Stimulated activated CD4-positive, alpha-beta T cell treated with anti-CD3 and anti-CD28 coated beads, Interleukin-1b, Interleukin-23, amount 100 ng/mL, for 1 hour (primary cell): ENCODE results near the gene PCDHGA2.
"Not testable (repeated sequence)": the region's sequence is repeated elsewhere in the genome, so short reads cannot be mapped to it uniquely, and the experiment has no call there.

Experiments
- DNase-seq, 2 donors: peaks; one replicate each; pipeline ENCODE4 v3.0.0-alpha.2; 2020; ENCODE audit warnings: low read depth in 2 of 2

The PCDHGA2 gene

GRCh38 chr5:141346017-141346416, 7.5 kb downstream of the PCDHGA2 start:
- DNase-seq: not testable (repeated sequence)

GRCh38 chr5:141349917-141350619, 11.5 kb downstream of the PCDHGA2 start, which contains the start of gene PCDHGB1:
Gene PCDHGB1, plus strand, starts transcription at chr5:141350099. Its CDS starts 162 bp downstream, at chr5:141350261.
- DNase-seq: no peak

GRCh38 chr5:141351591-141351990, 13.0 kb downstream of the PCDHGA2 start:
- no peak for DNase-seq

GRCh38 chr5:141354900-141355469, 16.4 kb downstream of the PCDHGA2 start, which contains the start of gene PCDHGA4:
Gene PCDHGA4, plus strand, starts transcription at chr5:141355021. Its CDS starts 87 bp downstream, at chr5:141355108.
- DNase-seq: no peak

- no peak for DNase-seq
Observed at GRCh38 chr5:141355641-141356040, 17.1 kb downstream of the PCDHGA2 start.

GRCh38 chr5:141356133-141356532, 17.6 kb downstream of the PCDHGA2 start:
- DNase-seq: no peak

GRCh38 chr5:141356950-141357349, 18.4 kb downstream of the PCDHGA2 start:
- no peak for DNase-seq

GRCh38 chr5:141359790-141360426, 21.3 kb downstream of the PCDHGA2 start, which contains the start of gene PCDHGB2:
Gene PCDHGB2, plus strand, starts transcription at chr5:141359994. Its CDS starts 142 bp downstream, at chr5:141360136.
- DNase-seq: no peak

GRCh38 chr5:141360685-141361084, 22.1 kb downstream of the PCDHGA2 start:
- no peak for DNase-seq

GRCh38 chr5:141362719-141363118, 24.2 kb downstream of the PCDHGA2 start:
- no peak for DNase-seq

GRCh38 chr5:141363952-141364660, 25.5 kb downstream of the PCDHGA2 start, which contains the start of gene PCDHGA5:
Gene PCDHGA5, plus strand, starts transcription at chr5:141364162. Its CDS starts 169 bp downstream, at chr5:141364331.
- no peak for DNase-seq

- DNase-seq: no peak
Observed at GRCh38 chr5:141366016-141366896, 27.7 kb downstream of the PCDHGA2 start.

- no peak for DNase-seq
Observed at GRCh38 chr5:141369994-141370848, 31.7 kb downstream of the PCDHGA2 start, which contains the start of gene PCDHGB3. Gene PCDHGB3, plus strand, starts transcription at chr5:141370242. Its CDS starts 153 bp downstream, at chr5:141370395.

GRCh38 chr5:141371572-141372475, 33.3 kb downstream of the PCDHGA2 start:
- DNase-seq: no peak

- no peak for DNase-seq
Observed at GRCh38 chr5:141373673-141374317, 35.2 kb downstream of the PCDHGA2 start, which contains the start of gene PCDHGA6. Gene PCDHGA6, plus strand, starts transcription at chr5:141373891. Its CDS starts 193 bp downstream, at chr5:141374084.

- no peak for DNase-seq
Observed at GRCh38 chr5:141374627-141375026, 36.1 kb downstream of the PCDHGA2 start.

GRCh38 chr5:141375444-141376155, 37.0 kb downstream of the PCDHGA2 start:
- not testable (repeated sequence) for DNase-seq
